Karpas-422 (cell line): Measurements from ENCODE around the gene ZNF573. TPM values are rescaled to one million over a fixed set of nuclear protein-coding genes. Genes with fewer than 3 reads are reported as not detected.

ENCODE experiments used
- DNase-seq: peaks from one replicate; pipeline ENCODE4 v3.0.0-alpha.2; 2015
- H2AFZ ChIP-seq: fragments of 200-600 bp; sonication (generic); 2 replicates; pipeline ENCODE4 v1.6.1; 2014; ENCODE audit warnings: antibody characterized with exemption, low read length, mixed read lengths
- H3K27ac ChIP-seq: fragments of 200-600 bp; sonication (generic); 2 replicates; pipeline ENCODE4 v1.5.1; 2014; ENCODE audit warnings: mild to moderate bottlenecking, low read length, moderate library complexity
- H3K27me3 ChIP-seq: fragments of 200-600 bp; sonication (generic); 2 replicates; pipeline ENCODE4 v1.6.1; 2014; ENCODE audit warnings: low read length, mixed read lengths
- H3K36me3 ChIP-seq: fragments of 200-600 bp; sonication (generic); 2 replicates; pipeline ENCODE4 v1.6.1; 2014; ENCODE audit warnings: low read length, mixed read lengths; ENCODE audit not compliant: insufficient read depth
- H3K4me1 ChIP-seq: fragments of 200-600 bp; sonication (generic); 2 replicates; pipeline ENCODE4 v1.6.1; 2014; ENCODE audit warnings: mild to moderate bottlenecking, low read length, mixed read lengths
- H3K4me2 ChIP-seq: fragments of 200-600 bp; sonication (generic); 2 replicates; pipeline ENCODE4 v1.6.1; 2014; ENCODE audit warnings: low read length, low read depth, mild to moderate bottlenecking; ENCODE audit not compliant: poor library complexity, severe bottlenecking
- H3K4me3 ChIP-seq: fragments of 200-600 bp; sonication (generic); 2 replicates; pipeline ENCODE4 v1.5.1; 2014; ENCODE audit warnings: mild to moderate bottlenecking, antibody characterized with exemption, low read length, mixed read lengths
- H3K79me2 ChIP-seq: fragments of 200-600 bp; sonication (generic); 2 replicates; pipeline ENCODE4 v1.6.1; 2014; ENCODE audit warnings: mild to moderate bottlenecking, low read length, mixed read lengths
- H3K9ac ChIP-seq: fragments of 200-600 bp; sonication (generic); 2 replicates; pipeline ENCODE4 v1.6.0; 2014; ENCODE audit warnings: low read length
- H3K9me2 ChIP-seq: fragments of 200-600 bp; sonication (generic), shearing (Covaris generic); replicated peaks from 2 replicates; pipeline ENCODE4 v1.6.0; 2014; ENCODE audit warnings: mild to moderate bottlenecking, low read length, moderate library complexity; ENCODE audit not compliant: insufficient read depth
- H3K9me3 ChIP-seq: fragments of 300-700, 200-600 bp; sonication (generic); 2 replicates; pipeline ENCODE4 v1.6.1; 2014; ENCODE audit warnings: low read length, mixed read lengths
- H4K20me1 ChIP-seq: fragments of 200-600 bp; sonication (generic); 2 replicates; pipeline ENCODE4 v1.6.1; 2014; ENCODE audit warnings: mild to moderate bottlenecking, antibody characterized with exemption, low read length, low read depth; ENCODE audit not compliant: insufficient read depth
- total RNA-seq: library from RNA; depleted of rRNA; stranded (reverse); fragments of >200 nt; shearing (Covaris generic); gene quantifications from 2 replicates; pipeline ENCODE4 v1.2.3, GENCODE V29; 2014; ENCODE audit warnings: low replicate concordance

ZNF573 gene
- total RNA-seq, 1 experiment from 2014 or later, result 23.5 TPM

DNA sequence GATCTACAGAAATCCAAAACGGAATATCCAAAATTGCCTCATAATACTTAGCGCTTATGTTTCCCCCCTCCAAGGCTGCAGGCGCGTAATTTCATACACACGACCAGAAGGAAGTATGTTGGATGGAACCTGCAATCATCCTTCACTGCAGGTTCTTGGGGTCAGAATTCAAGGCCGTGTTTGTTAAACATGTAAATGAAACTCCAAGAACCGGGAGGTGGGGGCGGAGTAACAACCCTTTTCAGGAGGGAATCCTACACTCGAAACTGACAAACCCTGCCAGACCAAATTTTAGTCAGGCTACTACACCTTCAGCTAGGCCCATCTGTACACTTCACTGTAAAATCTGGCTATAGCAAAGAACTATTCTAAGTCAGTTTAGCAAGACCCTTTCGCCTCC, 61.1 kb downstream of the ZNF573 start:
- DNase-seq, result no peak
- Histone ChIP-seq H3K4me3 (peak overlapping the region; percentile 96), H3K9me2 (no peaks in the 10 kb centered on the region), H3K79me2 (peaks cover 46% of the 10 kb centered on the region), H3K4me1 (peaks cover 11% of the 10 kb centered on the region), H3K9ac (peak overlapping the region; percentile 91), H3K36me3 (peaks cover 33% of the 10 kb centered on the region), H3K27ac (no peak overlapping the region), H2AFZ (no peak overlapping the region), H3K4me2 (peak overlapping the region; percentile 94), H3K9me3 (peaks cover 14% of the 10 kb centered on the region), H4K20me1 (no peaks in the 10 kb centered on the region), H3K27me3 (no peaks in the 10 kb centered on the region)

GRCh38 chr19:37716140-37716539, 63.2 kb downstream of the ZNF573 start:
- Histone ChIP-seq H3K9me2 (no peaks in the 10 kb centered on the region), H4K20me1 (no peaks in the 10 kb centered on the region), H3K4me3 (no peak overlapping the region), H3K79me2 (peaks cover 66% of the 10 kb centered on the region), H3K27me3 (no peaks in the 10 kb centered on the region), H3K4me1 (peaks cover 11% of the 10 kb centered on the region), H3K4me2 (no peak overlapping the region), H2AFZ (no peak overlapping the region), H3K9me3 (peaks cover 22% of the 10 kb centered on the region), H3K36me3 (peaks cover 53% of the 10 kb centered on the region), H3K9ac (no peak overlapping the region), H3K27ac (no peak overlapping the region)
- DNase-seq, result no peak

DNA sequence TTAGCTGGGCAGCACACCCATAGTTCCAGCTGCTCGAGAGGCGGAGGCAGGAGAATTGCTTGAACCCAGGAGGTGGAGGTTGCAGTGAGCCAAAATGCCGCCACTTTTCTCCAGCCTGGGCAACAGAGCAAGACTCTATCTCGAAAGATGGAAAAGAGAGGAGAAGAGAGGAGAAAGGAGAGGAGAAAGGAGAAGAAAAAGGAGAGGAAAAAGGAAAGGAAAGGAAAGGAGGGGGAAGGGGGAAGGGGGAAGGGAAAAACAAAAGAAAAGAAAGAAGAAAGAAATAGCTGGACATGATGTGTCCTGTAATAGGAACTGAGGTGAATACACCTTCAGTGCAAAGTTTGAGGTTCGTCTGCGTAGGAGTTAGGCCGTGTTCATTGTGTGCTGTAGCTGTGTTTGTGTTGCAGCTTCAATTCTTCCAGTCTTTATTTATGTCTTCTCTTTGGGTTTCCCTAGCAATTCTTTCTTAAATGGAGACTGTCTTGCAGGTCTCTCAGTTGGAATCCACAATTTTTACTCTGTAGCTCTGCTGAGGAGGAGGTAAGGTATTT, 73.3 kb downstream of the ZNF573 start:
- H3K9me2 ChIP-seq, result no peaks in the 10 kb centered on the region
- H3K4me2 ChIP-seq, result no peak overlapping the region
- no peak overlapping the region for H3K9ac ChIP-seq
- no peaks in the 10 kb centered on the region for H4K20me1 ChIP-seq
- peaks cover 7% of the 10 kb centered on the region for H3K79me2 ChIP-seq
- H3K27me3 ChIP-seq, result no peaks in the 10 kb centered on the region
- no peak overlapping the region for H3K27ac ChIP-seq
- no peak overlapping the region for H2AFZ ChIP-seq
- H3K36me3 ChIP-seq, result peaks cover 87% of the 10 kb centered on the region
- no peaks in the 10 kb centered on the region for H3K4me1 ChIP-seq
- DNase-seq, result no peak
- H3K4me3 ChIP-seq, result no peak overlapping the region
- peaks cover 16% of the 10 kb centered on the region for H3K9me3 ChIP-seq

DNA sequence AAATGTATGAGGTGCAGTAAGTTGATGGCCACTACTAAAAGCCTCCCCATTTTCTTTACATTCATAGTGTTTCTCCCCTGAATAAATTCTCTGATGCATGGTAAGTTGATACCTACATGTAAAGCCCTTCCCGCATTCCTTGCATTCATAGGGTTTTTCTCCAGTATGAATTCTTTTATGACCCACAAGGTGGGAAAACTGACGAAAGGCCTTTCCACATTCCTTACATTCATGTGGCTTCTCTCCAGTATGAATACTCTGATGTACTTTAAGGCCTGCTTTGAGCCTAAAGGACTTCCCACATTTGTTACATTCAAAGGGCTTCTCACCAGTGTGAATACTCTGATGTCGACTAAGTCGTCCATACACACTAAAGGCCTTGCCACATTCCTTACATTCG, 80.3 kb downstream of the ZNF573 start:
- H3K9me3 ChIP-seq, result peaks cover 21% of the 10 kb centered on the region

DNA sequence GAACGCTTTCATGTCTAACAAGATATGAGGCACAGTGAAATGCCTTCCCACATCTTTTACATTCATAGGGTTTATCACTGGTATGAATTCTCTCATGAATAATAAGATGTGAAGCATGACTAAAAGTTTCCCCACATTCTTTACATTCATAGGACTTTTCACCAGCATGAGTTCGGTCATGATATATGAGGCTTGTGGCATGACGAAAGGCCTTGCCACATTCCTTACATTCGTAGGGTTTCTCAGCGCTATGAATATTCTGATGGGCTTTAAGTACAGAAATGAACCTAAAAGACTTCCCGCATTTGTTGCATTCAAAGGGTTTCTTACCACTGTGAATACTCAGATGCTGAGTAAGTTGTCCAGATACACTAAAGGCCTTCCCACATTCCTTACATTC, 81.2 kb downstream of the ZNF573 start:
- H3K4me2 ChIP-seq, result no peak overlapping the region
- no peak for DNase-seq
- no peaks in the 10 kb centered on the region for H3K27me3 ChIP-seq
- peaks cover 62% of the 10 kb centered on the region for H3K36me3 ChIP-seq
- H3K9me3 ChIP-seq, result peaks cover 21% of the 10 kb centered on the region
- no peaks in the 10 kb centered on the region for H4K20me1 ChIP-seq
- H3K27ac ChIP-seq, result no peak overlapping the region
- no peaks in the 10 kb centered on the region for H3K4me1 ChIP-seq
- H3K79me2 ChIP-seq, result no peaks in the 10 kb centered on the region
- H3K9me2 ChIP-seq, result no peaks in the 10 kb centered on the region
- no peak overlapping the region for H3K9ac ChIP-seq
- H3K4me3 ChIP-seq, result no peak overlapping the region
- no peak overlapping the region for H2AFZ ChIP-seq

More for the DNA sequence above, 80.3 kb downstream of the ZNF573 start:
- H3K4me1 ChIP-seq, result no peaks in the 10 kb centered on the region
- peaks cover 70% of the 10 kb centered on the region for H3K36me3 ChIP-seq
- H3K4me3 ChIP-seq, result no peak overlapping the region
- H3K9me2 ChIP-seq, result no peaks in the 10 kb centered on the region
- no peak for DNase-seq
- H3K4me2 ChIP-seq, result no peak overlapping the region
- H3K27ac ChIP-seq, result no peak overlapping the region
- H2AFZ ChIP-seq, result no peak overlapping the region
- no peaks in the 10 kb centered on the region for H4K20me1 ChIP-seq
- no peaks in the 10 kb centered on the region for H3K27me3 ChIP-seq
- H3K79me2 ChIP-seq, result no peaks in the 10 kb centered on the region
- H3K9ac ChIP-seq, result no peak overlapping the region

DNA sequence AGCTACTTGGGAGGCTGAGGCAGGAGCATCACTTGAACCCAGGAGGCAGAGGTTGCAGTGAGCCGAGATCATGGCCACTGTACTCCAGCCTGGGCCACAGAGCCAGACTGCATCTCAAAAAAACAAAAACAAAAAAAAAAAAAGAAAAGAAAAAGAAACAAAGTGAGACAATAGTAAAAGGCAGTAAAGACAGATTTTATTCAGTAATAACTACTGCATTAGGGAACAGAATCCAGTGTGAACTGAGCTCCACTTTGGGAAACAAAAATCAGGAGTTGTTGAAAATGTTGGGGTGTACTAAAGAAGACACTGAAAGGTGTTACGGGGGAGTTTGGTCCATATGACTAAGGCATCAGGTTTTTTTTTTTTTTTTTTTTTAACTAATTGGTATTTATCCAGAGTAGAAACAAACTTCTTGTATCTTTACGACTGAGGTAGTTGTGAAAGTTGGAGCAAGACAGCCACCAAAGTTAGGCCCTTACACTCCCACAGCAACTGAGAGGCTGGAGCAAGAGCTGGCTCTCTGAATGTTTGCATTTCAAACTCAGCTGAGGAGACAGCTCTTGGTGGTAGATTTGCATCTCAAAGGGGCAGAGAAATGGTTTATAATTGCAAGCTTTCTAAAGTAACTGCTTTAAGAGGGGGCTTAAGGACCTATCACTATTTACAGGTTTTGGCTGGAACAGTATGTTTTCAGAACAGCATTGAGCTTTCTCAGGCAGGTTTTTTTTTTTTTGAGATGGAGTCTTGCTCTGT, 84.1 kb downstream of the ZNF573 start:
- Histone ChIP-seq H3K4me2 (no peak overlapping the region), H3K9me2 (no peaks in the 10 kb centered on the region), H3K36me3 (peaks cover 39% of the 10 kb centered on the region), H2AFZ (no peak overlapping the region), H3K4me3 (no peak overlapping the region), H3K79me2 (peaks cover 4% of the 10 kb centered on the region; the same call in 1 of the 2 replicates), H3K27ac (no peak overlapping the region), H3K27me3 (no peaks in the 10 kb centered on the region), H4K20me1 (no peaks in the 10 kb centered on the region), H3K9ac (no peak overlapping the region), H3K4me1 (peaks cover 14% of the 10 kb centered on the region; the same call in 1 of the 2 replicates), H3K9me3 (peaks cover 14% of the 10 kb centered on the region; the same call in 1 of the 2 replicates)
- DNase-seq, result no peak

GRCh38 chr19:37692956-37693620, 86.3 kb downstream of the ZNF573 start:
- Histone ChIP-seq H3K9ac (no peak overlapping the region), H2AFZ (no peak overlapping the region), H3K4me1 (peaks cover 14% of the 10 kb centered on the region; the same call in 1 of the 2 replicates), H3K79me2 (peaks cover 4% of the 10 kb centered on the region; the same call in 1 of the 2 replicates), H3K4me2 (peak overlapping the region; percentile 93), H3K36me3 (peaks cover 16% of the 10 kb centered on the region), H3K9me3 (no peaks in the 10 kb centered on the region; the same call in 1 of the 2 replicates), H3K4me3 (peak overlapping the region; percentile 85), H3K27ac (no peak overlapping the region), H3K27me3 (no peaks in the 10 kb centered on the region), H4K20me1 (no peaks in the 10 kb centered on the region), H3K9me2 (no peaks in the 10 kb centered on the region)
- DNase-seq, result peak; percentile 51

GRCh38 chr19:37691881-37692504, 87.4 kb downstream of the ZNF573 start:
- Histone ChIP-seq H3K4me1 (peaks cover 14% of the 10 kb centered on the region; the same call in 1 of the 2 replicates), H3K9me3 (no peaks in the 10 kb centered on the region; the same call in 1 of the 2 replicates), H3K27me3 (no peaks in the 10 kb centered on the region), H4K20me1 (no peaks in the 10 kb centered on the region), H3K9me2 (no peaks in the 10 kb centered on the region), H3K27ac (peak overlapping the region; percentile 35), H3K4me2 (peak overlapping the region; percentile 93), H3K4me3 (peak overlapping the region; percentile 85), H2AFZ (peak overlapping the region; percentile 98), H3K79me2 (peaks cover 4% of the 10 kb centered on the region; the same call in 1 of the 2 replicates), H3K9ac (peak overlapping the region; percentile 85), H3K36me3 (peaks cover 7% of the 10 kb centered on the region)
- peak; percentile 95 for DNase-seq
